NCI-H1417 treated with DMSO at 0.1 percent for 48 hours (cell line): ENCODE results near the gene GHR.
"Not testable (repeated sequence)": the region's sequence is repeated elsewhere in the genome, so short reads cannot be mapped to it uniquely, and the experiment has no call there.

ENCODE experiments used
- DNase-seq: peaks from one replicate; lab custom pipeline; 2025; lab: John Stamatoyannopoulos, UW

Gene GHR

DNA sequence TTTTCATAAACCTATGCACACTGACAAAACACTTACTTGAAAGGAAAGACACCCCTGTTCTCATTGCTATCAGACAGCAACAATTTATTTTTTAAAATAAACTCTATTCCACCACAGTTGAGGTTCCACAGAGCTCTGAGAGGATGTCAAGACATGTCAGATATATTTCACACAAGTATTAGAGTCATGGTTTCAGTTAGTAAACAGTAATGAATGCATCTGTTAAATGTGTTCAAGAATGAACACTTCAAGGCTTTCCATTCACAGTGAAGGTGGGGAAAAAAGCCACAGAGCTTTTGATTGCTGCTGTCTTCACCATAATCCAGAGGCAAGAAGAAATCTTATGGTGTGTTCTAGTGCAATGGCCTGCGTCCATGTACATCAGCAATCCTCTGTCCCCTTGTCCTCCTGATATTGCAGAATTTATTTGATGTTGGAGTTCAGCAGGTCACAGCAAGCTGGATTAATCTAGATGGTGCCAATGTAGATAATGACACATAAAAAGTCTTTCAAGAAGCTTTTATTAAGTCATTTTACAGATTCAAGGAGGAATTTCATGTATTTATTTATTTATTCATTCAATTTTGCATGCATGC, 146.8 kb downstream of the GHR start:
- no peak for DNase-seq

DNA sequence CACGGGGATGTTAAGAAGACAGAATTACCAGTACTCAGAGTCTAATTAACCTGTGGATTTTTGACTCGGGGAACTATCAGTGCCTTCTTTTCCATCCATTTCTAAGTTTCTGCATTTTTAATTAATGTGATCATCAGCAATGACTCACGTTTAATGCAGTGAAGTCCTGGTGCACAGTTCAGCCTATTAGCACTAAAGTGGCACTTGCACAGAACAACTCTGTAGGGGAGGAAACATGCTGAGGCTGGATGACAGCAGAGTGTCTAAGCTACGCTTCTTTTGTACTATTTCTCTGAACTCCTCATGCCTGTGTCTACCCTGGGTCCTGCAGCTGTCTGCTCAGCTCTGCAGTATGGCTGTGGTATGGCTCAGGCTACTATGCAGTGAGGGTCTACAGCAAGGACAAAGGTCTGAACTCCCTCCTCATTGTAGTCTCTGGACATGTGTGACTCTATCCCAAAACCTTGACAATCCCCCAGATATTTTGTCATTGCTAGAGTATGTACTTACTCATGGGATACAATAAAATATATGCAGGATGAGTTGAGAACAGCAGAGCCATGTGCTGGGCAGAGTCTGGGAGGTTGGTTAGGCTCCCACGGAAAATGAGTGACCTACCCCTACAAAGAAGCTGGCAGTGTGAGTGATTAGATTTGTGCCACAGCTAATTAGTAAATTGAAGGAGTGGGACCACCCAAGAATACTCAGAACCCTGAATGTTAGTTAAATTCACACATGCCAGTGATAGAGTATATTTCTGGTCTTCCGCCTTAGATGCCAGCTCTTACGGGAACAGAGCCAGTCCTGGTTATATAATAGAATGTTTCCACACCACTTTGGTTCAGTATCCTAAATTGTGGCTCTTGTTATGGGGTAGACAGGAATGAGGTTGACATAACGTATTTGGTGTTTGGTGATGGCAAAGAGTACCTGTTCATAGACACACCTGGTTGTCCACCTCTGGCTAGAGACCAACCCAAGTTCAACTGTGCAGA, 148.0 kb downstream of the GHR start:
- no peak for DNase-seq

GRCh38 chr5:42572313-42572712, 149.1 kb downstream of the GHR start:
- DNase-seq = no peak

GRCh38 chr5:42573386-42573785, 150.1 kb downstream of the GHR start:
- DNase-seq = no peak

- not testable (repeated sequence) for DNase-seq
Measured at GRCh38 chr5:42575914-42576313, 152.7 kb downstream of the GHR start.

DNA sequence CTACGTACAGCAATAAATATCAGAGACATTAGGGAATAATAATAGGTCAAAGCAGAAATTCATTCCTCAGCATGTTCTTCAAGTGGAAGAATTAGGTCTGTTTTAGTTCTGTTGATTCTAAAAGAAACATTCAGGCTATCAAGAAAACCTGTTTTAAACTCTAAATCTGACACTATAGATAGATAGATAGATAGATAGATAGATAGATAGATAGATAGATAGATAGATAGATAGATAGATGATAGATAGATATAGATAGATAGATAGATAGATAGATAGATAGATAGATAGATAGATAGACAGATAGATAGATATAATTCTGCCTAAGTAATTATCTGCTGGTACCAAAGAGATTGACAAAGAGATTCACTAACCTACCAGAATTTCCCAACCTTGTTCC, 155.7 kb downstream of the GHR start:
- not testable (repeated sequence) for DNase-seq

DNA sequence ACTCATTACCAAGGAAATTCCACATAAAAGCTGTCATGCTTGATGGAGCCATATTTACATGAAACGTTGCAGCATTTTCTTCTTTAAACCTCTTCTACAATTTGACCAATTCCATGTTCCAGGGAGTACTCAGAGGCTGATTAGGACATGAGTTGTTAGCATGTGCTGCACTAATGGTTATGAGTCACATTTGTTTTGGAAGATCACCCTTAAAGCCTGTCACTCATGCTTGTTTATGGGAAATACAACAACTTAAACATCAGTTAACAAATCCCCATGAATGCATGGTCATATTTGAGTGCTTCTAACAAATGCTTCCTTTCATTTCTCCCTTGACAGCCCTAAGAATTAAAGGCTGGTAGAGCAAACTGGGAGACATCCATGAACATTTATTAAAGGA, 156.1 kb downstream of the GHR start:
- no peak for DNase-seq

DNA sequence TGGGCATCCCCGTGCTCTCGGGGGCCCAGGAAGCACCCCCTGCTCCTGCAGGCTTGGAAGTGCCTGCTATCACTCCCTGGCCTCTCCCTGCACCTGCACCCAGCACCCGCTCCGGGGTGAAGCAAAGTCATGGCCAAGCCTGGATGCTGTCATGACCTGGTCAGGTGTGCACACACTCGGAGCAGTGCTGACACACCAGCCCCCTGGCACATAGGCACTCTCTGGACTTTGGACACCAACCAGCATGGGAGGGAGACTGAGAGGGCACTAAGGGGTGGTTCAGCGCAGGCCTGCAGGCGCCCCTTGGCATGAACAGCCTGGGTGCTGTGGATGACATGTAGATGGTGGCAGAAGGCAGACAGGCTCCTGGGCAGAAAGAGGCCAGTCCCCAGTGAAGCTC, 158.6 kb downstream of the GHR start:
- DNase-seq = no peak

GRCh38 chr5:42582723-42583122, 159.5 kb downstream of the GHR start:
- DNase-seq = no peak

GRCh38 chr5:42583322-42583721, 160.1 kb downstream of the GHR start:
- no peak for DNase-seq

GRCh38 chr5:42586625-42587024, 163.4 kb downstream of the GHR start:
- no peak for DNase-seq

- no peak for DNase-seq
Measured at GRCh38 chr5:42587096-42587723, 164.0 kb downstream of the GHR start.

DNA sequence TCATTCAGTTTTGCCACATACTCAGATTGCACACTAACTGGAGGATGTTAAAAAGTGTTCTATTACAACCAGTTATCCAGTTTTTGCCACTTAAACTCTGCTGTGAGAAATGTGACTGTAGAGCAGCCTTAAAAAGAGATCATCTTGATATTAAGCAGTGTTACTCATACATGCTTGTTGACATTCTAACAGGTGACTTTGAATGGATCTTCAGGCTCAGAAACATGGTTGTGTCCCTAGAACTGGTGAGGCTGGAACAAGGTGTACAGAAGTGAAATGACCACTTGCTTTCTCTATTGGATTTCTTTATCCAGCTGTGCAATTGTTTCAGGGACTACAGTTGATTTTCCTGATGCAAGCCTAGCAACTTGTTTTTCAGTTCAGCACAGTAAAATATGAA, 167.3 kb downstream of the GHR start:
- DNase-seq = no peak

DNA sequence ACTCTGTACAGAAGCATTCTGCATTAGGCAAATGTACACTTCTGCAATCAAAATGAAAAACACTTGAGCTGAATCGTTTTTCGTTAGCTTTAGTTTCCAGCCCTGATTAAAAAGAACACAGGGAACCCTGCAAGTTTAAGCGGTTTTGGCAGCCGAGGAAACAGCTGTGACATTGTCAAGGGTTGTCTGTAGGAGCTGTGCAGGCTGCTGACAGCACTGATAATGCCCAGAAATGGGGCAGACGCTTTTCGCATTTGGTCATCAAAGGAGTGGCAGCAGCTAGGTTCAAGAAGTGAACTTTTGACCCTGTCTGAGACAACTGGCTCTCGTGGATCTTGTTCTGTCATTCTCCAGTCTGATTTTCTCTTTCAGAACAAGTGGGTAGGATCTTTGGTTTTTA, 167.8 kb downstream of the GHR start:
- DNase-seq = no peak

DNA sequence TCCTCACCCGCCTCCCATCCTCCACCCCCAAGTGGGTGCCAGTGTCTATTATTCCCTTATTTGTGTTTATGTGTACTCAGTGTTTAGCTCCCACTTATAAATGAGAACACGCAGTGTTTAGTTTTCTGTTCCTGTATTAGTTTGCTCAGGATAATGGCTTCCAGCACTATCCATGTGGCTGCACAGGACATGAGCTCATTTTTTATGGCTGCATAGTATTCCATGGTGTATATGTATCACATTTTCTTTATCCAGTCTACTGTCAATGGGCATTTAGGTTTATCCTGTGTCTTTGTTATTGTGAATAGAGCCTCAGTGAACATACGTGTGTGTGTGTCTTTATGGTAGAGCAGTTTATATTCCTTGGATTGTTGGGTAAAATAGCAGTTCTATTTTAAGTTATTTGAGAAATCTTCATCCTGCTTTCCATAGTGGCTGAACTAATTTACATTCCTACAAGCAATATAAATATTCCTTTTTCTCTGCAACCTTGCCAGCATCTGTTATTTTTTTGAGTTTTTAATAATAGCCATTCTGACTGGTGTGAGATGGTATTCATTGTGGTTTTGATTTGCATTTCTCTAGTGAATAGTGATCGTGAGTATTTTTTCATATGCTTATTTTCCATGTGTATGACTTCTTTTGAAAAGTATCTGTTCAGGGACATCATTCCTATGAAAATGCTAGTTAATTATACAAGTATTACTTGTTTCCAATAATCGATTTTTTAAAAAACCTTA, 169.3 kb downstream of the GHR start:
- DNase-seq = no peak

- DNase-seq = no peak
Measured at GRCh38 chr5:42593591-42593990, 170.4 kb downstream of the GHR start.

GRCh38 chr5:42595597-42595996, 172.4 kb downstream of the GHR start:
- no peak for DNase-seq

GRCh38 chr5:42596817-42597216, 173.6 kb downstream of the GHR start:
- no peak for DNase-seq

DNA sequence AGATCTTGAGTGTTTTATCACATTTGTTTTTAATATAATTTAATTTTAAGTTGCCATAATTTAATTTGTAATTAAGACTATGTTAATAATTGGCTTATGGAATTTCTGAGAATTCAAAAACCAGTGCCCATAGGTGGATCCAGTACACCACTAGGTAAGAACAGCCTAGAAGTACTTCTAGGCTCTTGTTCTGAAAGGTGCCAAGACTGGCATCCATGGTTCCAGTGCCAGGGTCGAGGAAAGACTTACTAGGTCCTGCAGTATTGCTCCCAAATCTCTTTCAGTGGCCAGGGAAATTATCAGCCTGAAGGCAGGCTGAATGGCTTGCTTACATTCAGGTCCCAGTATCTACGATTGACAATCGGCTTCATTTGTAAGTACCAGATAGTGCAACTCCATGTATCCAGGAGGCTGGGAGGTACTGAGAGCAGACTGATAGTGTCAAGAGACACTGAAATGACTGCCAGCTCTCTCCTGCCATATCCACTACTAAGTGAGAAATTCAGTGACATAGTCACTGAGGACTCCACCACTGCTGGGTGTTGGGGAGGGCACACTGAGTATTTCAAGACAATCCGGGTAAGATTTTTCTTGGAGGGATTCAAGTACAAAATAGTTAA, 174.2 kb downstream of the GHR start:
- DNase-seq = no peak

GRCh38 chr5:42598311-42598710, 175.1 kb downstream of the GHR start:
- DNase-seq = no peak

GRCh38 chr5:42599106-42599505, 175.9 kb downstream of the GHR start:
- DNase-seq = no peak

GRCh38 chr5:42600441-42600840, 177.2 kb downstream of the GHR start:
- no peak for DNase-seq
